Testis (tissue), 2 donors: Measurements from ENCODE around the gene RHPN2.

Experiments used
- CTCF ChIP-seq, 3 experiments: fragments of 450-650 bp in 2 of 3; fragments of 200-600 bp in 1 of 3; sonication (generic) in 1 of 3; IDR thresholded peaks; one replicate each; pipeline ENCODE4 v1.5.1; 2016 to 2019; ENCODE audit warnings: antibody characterized with exemption in 3 of 3, mild to moderate bottlenecking in 2 of 3, moderate library complexity in 1 of 3
- POLR2A ChIP-seq: fragments of 450-650 bp; IDR thresholded peaks from one replicate; pipeline ENCODE4 v1.6.1; 2017; ENCODE audit warnings: antibody characterized with exemption, mild to moderate bottlenecking, moderate library complexity

DNA sequence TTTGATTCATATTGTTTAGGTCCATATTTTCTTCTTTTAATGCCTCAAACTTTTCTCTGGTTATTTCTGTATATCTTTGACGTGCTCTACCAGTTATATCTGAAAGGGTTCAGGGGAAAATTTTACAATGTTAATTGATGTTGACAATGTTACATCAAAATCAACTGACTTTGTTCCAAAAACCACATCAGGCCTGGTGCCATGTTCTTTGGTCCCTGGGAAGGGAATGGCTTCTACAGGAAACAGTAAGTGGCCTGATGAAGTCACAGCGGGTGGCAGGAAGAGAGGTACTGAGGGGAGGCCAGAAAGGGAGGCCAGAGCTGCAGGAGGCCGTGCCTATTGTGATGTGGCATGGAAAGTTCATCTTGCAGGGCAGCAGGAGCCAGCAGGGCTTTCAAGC lies 131.1 kb downstream of the RHPN2 start:
- no peak for TF ChIP-seq POLR2A
- TF ChIP-seq CTCF (IDR thresholded peaks at IDR 0.05): no peak
